T47D (cell line): ENCODE data around the gene CHAT.

Experiments used
- DNase-seq, 2 experiments: peaks; one replicate each; pipeline versions ENCODE4 v3.0.0 to v3.0.0-alpha.2; 2011 to 2012; ENCODE audit warnings: low read depth in 1 of 2, low spot score in 1 of 2
- JUND ChIP-seq: IDR thresholded peaks from 2 replicates; pipeline ENCODE4 v1.6.1; 2012; ENCODE audit warnings: low read depth
- in situ Hi-C: cut with HindIII; loops from 2 replicates; pipeline ENCODE4 v1.10.0; 2016; ENCODE audit warnings: low sequenced_read_pairs, low pct_unique_long_range_greater_than_20kb

The CHAT gene

DNA sequence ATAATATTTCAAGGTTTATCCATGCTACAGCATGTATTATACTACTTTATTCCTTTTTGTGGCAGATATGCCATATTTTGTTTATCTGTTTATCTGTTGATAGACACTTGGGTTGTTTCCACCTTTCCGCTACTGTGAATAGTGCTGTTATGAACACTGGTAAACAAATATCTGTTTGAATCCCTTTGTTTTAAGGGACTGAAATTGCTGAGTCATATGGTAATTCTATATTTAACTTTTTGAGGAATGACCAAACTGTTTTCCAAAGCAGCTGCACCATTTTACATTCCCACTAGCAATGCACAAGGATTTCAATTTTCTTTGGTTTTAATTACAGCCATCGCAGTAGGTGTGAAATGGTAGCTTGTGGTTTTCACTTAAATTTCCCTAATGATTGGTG is 69.0 kb downstream of the CHAT start:
- DNase-seq, result no peak
- in situ Hi-C loops, result no loop called here
- TF ChIP-seq JUND, result no peak

- TF ChIP-seq JUND, result no peak
- in situ Hi-C loops, result no loop called here
- peak in 1 of 2 experiments; percentile 23 for DNase-seq
Measured at GRCh38 chr10:49686651-49687050, 72.8 kb downstream of the CHAT start.

GRCh38 chr10:49688261-49688846 is 74.5 kb downstream of the CHAT start:
- DNase-seq, result no peak
- in situ Hi-C loops, result no loop called here
- no peak for TF ChIP-seq JUND

DNA sequence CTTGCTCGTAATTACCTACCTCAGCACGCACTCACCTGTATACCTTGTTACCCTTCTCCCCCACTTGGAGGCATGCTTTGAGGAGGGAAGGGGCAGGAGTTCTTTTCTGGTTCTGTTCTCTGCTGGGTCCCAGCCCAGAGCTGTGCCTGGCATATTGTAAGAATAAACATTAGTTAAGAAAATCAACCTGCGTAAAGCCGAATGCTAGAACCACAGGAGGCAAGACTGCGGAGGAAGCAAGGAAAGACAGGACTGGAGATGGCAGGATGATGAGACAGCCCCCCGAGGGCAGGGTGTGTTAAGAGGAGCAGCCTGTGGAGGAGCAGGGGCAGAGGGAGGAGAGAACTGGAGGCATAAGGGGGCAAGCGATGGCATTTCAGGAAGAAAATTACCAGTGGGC is 75.1 kb downstream of the CHAT start:
- DNase-seq, result no peak
- no peak for TF ChIP-seq JUND
- in situ Hi-C loops, result no loop called here

DNA sequence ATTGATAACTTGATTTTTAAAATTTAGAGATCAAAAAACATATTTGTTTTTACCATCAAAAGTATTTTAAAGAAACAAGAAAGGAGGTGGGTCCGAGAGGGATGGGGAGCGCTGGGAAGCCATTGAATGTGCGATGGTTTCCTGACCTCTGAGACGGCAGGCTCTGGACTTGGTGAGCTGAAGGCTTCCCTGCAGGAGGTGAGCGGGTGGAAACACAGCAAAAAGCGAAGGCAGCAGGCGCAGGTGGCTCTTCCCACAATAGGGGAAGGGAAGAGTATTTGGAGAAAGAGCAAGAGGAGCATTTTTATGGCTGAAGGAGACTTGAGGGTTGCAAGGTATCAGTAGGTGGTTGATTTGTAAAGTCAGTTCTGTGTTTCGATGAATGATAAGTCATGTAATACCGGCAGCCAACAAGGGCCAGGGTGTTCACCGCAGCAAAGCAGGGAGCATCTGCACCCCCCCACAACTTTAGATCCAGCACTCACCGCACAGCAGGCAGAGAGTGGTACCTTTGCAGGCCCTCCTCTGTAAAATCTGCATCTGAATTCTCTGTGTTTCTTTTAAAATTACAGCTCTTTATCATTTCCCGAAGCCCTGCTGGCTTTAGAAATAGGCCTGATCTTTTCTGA is 76.2 kb downstream of the CHAT start:
- in situ Hi-C loops, result no loop called here
- DNase-seq, result no peak

DNA sequence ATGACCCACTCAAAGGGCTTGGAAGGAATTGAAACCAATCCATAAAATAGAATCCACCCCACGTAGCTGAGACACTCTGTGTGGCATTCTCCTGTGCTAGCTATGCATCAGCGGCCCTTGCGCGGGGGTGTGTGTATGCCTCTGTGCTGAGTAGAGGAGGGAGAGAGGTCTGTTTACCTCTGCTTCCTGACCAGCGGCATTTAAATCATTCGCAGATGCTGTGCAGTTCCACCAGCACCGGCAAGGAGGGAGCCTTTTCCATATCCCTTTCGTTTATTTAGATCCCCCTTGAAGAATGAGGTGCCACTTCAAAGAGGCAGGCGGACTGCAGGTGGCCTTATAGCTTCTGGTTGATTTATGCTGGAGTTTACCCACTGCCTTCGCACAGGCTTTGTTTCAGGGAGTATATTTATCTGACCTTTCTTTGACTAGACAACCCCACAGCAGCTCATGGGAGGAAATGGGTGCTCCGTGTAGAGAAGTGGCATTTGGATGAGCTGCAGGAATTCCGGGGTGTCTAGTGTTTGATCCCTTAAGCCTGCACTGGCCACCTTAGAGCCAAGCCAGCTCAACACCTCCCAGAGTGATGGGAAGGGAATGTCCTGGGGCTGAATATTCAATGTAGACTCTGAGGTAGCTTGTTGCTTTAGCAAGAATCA is 77.0 kb downstream of the CHAT start:
- DNase-seq, result no peak
- TF ChIP-seq JUND, result no peak
- in situ Hi-C loops, result no loop called here

More for the DNA sequence above, 76.2 kb downstream of the CHAT start:
- TF ChIP-seq JUND, result no peak

DNA sequence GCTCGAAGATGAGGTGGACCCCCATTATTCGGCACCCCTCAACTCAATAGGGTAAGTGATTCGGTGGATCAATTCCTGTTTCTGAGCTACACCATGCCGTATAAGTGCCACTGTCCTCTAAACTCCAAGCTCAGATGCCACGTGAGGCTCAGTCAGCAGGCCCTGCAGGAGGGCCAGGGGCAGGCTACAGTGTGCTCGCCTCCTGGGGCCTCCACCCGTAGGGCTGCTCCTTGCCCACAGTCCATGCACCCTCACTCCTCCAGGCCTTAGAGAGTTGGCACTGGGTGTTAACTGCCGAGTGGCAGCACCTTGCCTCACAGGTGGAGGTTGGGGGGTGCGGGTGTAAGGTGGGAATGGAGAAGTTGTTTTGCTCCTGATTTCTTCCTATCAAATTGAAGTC is 77.8 kb downstream of the CHAT start:
- in situ Hi-C loops, result no loop called here
- TF ChIP-seq JUND, result no peak

DNA sequence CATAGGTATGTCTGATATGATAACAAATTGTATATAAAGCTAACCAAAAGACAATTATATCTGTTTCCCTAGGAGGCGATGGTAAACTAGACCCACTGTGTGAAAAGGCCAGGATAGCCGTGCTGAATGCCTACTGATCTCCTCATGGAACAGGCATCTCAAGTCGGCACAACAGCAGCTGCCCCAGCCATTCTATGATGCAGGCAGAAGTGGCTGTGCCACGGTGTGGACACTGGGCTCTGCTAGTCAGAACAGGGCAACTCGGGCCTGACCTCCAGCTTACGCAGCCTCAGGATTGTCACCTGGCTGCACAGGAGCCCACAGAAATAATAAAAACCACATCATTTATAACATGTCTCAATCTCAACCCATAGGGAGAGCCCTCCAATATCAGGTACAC is 80.6 kb downstream of the CHAT start:
- TF ChIP-seq JUND, result no peak
- in situ Hi-C loops, result no loop called here
- DNase-seq, result no peak

More for the DNA sequence above, 77.8 kb downstream of the CHAT start:
- no peak for DNase-seq

GRCh38 chr10:49696311-49696710 is 82.5 kb downstream of the CHAT start:
- no peak for TF ChIP-seq JUND
- peak in 1 of 2 experiments; percentile 21 for DNase-seq
- in situ Hi-C loops, result no loop called here

- in situ Hi-C loops, result no loop called here
- TF ChIP-seq JUND, result no peak
- no peak for DNase-seq
Measured at GRCh38 chr10:49698679-49699078, 84.8 kb downstream of the CHAT start.

DNA sequence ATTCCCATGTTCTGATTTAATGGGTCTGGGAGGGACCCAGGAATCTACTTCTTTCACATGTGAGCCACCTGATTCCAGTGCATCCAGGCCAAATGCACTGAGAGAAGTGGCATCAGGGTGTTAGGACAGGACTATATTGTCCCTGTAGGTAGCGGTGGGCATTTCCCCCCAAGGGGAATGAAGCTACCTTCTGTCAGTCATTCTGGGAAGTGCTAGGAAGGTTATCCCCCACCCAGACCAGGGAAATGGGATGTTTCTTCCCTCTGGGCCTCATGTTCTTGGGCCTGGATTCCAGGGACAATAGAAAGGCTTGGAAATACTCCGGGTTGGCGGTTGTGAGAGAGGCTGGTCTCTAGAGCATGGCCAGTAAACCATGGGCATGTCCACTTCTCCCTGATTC is 86.4 kb downstream of the CHAT start:
- DNase-seq, result no peak
- in situ Hi-C loops, result no loop called here
- no peak for TF ChIP-seq JUND

DNA sequence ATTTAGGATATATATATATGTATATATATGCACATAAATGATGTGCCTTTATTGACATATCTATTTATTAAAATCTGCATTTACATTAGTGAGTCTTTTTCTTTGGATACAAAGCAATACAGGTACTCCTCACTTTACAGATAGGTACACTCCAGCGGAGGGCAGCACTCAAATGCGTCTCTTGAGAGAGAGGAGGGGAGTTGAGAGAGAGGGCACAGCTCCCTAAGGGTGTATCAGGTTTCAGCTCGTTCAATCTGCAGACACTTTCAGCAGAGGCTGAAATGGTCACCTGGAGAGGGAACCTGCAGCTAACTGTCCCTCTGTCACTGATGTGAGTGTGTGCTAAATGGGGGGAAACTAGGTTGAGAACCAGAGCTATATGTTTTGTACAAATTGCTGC is 87.2 kb downstream of the CHAT start:
- in situ Hi-C loops, result no loop called here

GRCh38 chr10:49707585-49707984 is 93.7 kb downstream of the CHAT start:
- no peak for TF ChIP-seq JUND
- in situ Hi-C loops, result no loop called here
- no peak for DNase-seq

More for the DNA sequence above, 87.2 kb downstream of the CHAT start:
- TF ChIP-seq JUND, result no peak
- DNase-seq, result peak in 1 of 2 experiments; percentile 52
